IPS DF 19.7 (cell line): ENCODE data around the gene NPVF.

ENCODE experiments used
- DNase-seq: peaks from one replicate; pipeline ENCODE4 v3.0.0-alpha.2; 2013; ENCODE audit warnings: low read depth, low spot score

Gene NPVF, protein sequence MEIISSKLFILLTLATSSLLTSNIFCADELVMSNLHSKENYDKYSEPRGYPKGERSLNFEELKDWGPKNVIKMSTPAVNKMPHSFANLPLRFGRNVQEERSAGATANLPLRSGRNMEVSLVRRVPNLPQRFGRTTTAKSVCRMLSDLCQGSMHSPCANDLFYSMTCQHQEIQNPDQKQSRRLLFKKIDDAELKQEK

DNA sequence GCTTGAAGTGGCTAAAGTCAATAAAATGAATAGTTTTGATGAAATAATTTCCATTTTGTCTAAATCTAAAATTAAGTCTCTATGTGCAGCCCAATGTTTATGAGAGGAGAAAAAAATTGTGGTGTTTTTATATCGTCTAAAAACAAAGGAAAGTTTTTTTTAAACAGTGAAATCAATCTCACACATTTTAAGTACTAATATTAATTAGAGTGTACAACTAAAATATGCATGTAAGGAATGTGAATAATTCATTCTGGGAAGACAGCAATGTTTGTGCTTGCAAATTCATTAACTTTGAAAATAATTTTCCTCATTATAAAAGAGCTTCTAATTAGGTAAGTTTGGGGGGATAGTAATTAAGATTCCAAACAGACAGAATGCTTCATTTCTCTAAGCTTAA, at the start of gene NPVF:
TSS of gene NPVF (minus strand) at position 101 of the 400 bp plus-strand sequence. CDS start at position 54, 47 bp downstream.
- DNase-seq, result no peak

DNA sequence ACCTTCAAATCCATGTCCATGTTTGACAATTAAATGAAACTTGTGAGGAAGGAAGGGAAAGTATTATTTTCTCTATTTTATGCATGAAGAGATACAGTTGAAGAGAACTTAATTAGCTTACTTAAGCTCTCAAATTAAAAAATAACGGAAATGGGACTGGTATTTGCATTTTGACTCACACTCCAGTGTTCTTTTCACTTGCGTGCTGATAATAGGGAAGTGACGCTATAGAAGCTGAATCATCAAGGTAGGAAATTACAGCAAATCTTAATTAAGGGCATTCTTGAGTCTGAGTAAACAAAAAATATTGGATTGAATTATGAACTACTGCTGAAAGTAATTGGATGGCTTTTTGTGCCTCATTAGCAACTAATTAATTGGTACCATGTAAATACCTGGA, 44.0 kb upstream of the NPVF start:
- DNase-seq, result no peak

DNA sequence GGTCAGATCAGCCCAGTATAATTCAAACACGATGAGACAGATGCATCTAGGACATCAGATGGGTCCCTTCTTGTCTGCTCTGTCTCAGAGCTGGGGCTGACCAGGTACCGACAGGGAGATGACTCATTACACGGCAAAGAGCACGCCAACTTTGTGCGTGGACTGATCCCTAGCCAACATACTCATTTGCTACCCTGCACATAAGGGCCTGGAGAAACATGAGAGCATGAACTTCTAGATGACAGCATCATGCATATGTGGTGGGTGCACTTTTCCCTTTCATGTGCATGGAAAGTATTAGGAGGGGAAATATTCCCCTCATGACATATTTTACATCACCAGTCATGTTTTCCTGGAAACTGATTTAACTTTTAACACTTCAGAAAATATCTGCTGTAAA, 35.1 kb upstream of the NPVF start:
- DNase-seq, result no peak

DNA sequence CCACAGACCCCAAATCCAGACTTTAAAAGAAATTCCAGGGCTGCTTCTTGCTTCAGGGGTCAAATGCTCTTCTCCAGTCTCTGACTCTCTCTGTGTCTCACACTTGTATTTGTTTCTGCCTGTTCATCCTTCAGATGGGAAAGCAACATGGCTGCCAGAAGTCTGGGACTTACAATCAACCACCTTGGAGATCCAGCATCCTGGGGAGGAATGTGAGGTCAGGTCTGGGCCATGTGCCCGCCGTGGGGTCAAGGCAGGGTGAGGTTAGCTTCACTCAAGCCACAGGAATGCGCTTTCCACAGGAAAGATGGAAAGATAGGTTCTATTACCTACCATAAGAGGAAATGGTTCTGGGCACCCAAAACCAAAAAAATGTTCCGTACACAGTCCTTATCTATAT, 34.3 kb upstream of the NPVF start:
- no peak for DNase-seq

DNA sequence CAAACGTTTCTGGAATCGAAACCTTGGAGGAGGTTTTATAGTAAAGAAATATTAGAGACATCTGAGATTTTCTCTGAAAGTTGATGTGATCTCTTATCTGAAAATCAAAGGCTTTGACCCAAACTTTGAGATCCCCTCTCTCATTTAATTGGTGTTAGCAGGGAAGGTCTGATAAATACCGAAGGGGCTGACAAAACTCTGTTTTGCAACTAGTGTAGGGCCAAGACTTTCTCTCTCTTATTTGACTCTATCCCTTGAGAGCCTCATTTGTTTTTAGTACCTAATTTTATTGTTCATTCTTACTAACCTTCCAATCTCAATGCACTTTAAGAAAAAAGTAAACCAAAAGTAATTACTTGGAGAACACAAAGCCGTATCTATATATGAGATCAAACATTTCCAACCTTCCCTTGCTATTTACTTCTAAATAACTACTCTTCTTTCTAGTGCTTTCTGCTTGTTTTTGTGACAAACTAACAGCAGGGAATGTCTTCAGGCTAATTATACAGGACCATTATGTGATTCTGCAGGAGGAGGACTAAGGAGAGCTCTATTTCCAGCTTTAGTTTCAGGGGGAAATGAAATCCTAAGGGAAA, 33.4 kb upstream of the NPVF start:
- DNase-seq, result no peak

DNA sequence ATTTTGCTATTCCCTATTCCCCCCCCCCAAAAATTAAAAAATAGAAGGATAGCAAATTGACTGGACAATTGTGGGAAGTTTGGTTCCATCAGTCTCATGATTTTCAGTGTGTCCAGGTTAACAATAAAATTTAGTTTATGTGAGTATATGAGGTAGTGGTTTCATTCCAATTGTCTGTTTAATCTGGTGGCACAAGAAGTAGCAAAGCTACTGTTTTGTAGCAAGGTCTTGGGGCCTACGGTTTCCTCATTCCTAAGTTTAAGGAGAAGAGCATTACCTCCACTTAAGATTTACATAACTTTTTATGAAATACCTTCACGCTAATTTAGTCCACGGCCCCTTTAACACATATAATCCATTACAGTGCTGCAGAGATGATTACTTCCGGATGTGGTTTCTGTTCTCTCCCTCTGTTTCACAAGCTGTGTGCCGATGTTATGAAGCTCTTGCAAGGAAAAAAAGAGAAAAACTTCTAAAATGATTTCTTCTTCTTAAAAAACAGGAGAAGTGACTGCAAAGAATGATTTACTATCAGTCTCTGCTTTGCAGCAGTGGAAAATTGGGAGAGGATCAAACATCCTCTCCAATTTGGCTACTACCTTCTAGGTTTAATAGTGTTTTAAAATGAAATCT, 32.7 kb upstream of the NPVF start:
- DNase-seq, result no peak

DNA sequence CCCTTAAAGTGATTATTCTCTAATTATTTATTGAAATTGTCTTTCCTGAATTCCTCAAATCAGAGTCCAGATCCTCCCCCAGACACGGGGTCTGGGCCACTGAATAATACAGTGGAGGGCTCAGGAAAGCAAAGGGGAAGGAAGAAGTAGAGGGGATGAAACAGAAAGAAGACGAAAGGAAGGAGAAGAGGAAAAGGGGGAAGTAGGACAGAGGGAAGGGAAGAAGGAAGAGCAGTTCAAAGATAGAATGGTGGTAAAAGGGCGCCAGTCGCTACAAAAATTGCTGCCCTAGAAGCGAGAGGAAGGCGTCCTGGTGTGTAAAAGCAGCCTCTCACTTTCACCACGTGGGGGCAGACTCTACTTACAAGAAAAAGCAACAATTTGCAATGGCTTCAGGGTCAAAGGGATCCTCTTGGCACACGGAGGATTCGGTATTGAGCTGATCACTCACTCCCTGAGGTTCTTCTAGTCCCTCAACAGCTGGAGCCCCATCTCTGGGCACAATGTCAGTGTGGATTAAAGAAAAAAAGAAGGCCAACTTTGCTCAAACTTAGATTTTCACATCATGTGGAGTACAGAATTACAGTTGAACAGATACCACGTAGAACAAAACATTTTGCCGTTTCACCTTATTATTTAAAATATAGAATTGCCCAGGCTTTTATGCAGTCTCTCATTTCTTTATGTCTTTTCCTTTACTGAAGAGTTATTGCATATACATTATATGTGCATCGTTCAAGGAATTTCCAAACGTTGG, 31.4 kb upstream of the NPVF start:
- DNase-seq, result peak; percentile 61

DNA sequence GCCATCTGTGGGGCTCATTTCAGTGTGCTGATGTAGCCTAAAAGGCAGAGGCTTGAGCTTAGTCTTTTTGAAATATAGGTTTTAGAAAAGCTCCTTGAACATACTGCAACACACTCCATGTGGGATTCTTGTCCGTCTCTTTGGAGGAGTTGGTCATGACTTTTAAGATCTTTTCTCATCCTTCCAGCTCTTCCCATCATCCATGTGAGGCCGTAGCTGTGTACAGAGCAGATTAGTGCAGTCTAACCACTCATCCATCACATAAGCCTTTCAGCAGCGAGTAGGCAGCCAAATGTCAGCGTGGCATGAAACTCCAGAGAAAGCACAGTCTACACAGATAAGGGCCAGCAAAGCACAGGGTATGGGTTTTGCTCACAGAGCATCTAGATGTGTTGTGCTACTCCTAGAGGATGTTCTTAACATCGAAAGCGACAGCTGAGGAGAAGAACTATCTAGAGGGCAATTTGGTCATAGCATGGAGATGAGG, 28.1 kb upstream of the NPVF start:
- no peak for DNase-seq

DNA sequence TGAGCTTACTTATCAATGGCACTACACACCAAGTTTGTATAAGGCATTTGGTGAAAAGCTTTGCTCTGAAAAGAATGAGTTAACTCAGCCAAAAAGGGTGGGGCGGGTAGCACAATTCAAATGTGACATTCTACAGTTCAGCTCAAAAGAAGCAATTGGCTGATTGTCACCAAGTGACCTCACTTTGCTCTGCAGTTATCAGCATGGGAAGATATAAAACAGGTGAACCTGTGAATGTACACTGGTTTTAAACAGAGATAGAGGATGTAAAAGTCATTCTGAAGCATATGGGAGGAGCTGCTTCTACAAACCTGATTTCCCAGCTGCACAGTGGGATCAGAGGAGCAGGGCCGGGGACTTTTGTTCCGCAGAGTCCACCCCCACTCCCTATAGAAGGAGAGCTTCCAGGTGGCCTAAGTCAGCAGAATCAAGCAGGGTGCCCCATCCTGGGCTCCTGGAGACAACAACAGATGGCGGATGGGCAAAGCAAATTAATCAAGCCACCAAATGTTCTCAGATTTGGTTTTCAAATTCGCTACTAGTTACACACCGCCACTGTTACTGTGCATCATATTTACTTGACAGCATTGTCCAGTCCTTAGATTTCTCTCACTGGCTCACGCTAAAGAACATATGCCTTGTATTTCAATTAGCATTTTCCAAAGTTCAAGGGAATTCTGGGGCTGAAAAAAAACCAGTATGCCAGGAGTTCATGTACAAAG, 27.5 kb upstream of the NPVF start:
- no peak for DNase-seq

DNA sequence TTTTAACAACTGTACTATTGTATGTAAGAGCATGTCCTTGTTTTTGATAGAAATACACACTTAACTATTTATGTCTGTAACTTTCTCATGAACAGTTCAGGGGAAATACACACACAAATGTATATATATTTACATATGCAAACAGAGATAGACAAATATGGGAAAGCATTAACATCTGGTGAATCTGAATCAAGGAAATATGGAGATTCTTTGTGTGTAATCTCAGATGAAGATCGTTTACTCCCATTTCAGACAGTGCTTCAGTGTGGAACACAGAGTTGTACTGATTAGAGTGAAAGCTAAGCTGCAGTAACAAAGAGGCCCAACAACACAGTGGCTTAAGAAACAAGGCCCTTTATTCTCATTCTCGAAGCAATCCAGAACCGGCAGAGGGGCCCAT, 26.3 kb upstream of the NPVF start:
- no peak for DNase-seq

DNA sequence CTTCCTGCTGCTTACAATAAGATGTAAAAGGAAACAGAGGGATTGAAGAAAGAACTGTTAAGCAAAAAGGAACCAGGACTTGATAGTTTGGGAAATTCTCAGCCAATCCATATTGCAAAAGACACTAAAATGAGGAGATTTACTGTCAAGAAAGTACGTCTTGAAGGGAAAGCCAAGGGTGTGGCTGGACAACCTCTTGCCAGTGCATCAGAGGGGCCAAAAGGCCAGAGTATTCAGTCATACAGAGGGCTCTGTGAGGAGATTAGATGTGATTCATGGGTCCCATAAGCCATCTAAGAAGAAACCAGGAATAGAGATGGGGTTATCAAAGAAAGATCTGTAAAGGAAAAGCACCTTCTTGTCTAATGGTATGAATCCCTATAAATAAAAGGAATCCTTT, 25.4 kb upstream of the NPVF start:
- no peak for DNase-seq

DNA sequence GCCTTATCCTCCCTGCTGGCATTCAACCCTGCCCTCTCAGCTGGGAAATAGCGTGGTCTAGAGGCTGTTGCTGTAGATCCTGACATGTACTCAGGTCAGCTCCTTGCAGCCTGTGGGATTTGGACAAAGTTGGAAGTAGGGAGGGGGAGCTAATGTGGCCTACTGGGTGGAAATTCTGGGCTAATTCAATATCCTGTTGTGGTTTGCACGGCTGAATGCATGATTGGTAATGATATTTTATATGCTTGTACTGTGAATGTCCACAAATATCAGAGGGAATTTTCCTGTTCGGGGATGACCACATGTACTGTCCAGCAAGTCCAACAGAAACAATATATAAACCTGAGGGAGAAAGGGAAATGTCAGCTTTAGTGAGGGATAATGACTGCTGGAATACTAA, 22.1 kb upstream of the NPVF start:
- no peak for DNase-seq

DNA sequence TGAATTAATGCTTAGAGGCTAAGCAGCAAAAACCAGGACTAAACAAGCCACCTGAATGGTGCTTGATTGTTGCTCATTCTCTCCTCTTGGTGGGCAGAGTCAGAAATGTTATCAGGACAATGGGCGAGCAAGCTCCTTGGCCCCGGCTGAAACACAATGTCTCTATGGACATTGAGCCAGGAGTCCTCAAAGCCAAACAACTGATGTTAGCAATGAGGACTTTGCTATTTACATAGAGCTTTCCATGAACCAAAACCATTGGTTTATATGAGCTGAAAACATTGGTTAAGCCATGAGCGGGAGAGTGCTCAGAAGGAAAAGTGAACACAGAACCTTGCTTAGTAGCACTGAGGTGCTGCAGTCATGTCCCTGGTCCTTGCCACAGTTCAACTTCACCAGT, 21.5 kb upstream of the NPVF start:
- DNase-seq, result no peak

DNA sequence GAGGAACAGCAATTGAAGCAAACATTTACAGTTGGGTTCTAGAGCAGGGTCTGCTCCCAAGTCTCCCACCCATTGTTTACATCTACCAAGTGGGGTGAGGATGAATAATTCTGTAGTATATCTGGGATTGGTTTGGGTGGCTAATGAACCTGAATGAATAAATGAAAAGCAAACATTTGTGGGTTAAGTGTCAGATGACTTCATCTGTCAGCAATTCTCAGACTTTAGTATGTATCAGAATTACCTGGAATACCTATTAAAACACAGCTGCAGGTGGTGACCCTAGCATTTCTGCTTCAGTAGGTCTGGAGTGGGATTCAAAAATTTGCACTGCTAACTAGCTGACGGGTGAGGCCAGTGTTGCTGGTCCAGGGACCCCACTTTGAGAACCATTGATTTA, 18.0 kb upstream of the NPVF start:
- DNase-seq, result no peak

DNA sequence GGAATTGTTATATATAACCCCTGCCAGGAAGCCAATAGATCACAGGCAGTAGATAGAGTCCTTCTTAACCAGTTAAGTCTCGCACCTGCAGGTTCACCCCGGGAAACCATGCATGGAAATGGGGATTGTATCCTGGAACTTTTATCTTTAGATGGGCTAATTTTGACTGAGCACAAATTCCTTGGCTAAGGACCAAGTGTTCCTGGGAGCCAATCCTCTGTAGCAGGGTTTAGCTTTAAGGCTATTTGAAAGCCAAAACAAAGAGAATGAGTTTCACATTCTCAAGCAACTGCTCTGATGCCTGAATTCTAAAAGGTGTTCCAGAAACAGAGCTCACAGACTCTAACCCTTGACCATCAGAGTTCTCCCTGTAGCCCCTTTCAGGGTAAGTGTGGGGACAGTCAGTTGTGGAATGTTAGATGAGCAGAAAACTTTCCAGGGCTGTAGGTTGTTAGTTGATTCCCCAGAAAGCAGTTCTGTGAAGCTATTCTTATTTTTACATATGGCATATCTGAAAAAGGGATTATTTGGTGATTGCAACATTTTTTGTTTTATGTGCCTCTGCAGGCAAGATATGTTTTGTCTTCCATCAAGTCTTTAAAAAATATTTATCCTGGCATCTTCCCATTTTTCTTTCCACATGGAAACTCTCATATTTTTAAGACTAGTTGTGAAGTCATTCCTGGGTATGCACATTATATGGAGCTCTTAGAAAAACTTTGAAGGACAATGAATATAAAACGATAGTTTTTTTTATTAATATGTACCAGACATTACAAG, 16.2 kb upstream of the NPVF start:
- peak; percentile 25 for DNase-seq

DNA sequence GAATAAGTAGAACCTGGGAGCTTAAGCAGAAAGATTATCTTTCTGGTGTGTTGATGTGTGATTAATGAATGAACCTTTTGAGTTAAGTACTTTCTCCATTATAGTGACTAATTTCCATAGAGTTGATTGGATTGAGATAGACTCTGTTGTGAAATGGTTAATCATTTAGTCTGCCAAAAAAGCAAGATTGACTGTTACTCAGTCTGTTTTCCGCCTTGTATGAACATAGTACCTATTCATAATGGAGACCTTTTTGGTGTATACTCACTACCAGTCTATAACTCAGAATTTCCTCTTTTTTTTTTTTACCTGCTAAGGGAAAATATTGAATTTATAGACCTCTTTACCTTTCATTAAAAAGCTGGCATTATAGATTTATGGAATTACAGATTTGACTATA, 14.4 kb upstream of the NPVF start:
- DNase-seq, result no peak

DNA sequence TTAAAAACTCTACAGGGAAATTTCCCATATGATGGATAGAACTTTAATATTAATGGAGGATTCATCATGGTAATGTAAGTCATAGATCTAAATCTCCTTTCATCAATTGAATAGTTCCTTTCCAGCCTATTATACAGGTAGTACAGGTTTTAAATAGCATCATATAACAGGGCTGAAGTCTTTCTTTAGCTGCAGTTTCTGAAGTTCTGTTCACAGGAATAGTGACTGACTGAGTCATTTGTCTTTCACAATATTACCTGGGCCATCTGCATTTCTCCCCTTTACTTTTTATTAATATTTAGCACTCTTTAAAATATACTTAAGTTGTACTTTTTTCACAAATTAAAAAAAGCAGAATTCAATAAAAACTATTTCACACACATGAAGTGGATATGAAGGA, 12.6 kb upstream of the NPVF start:
- no peak for DNase-seq

DNA sequence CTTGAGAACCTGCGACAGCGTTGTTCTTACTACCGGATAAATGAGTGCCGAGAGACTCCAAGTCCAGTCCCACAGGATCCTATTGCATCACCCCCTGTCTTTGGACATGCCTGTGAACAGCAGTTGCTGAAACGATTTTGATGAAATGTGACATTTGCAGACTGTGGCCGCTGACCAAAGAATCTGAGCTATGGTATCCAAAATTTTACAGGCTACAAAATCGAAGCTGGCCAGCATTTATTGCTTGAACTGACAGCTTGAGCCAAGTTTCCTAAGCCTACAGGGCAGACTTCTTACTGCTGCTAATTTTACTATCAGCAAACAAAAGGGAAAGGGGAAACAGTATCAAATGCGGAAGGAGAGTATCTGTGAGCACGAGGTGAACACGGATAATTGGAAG, 12.1 kb upstream of the NPVF start:
- no peak for DNase-seq

DNA sequence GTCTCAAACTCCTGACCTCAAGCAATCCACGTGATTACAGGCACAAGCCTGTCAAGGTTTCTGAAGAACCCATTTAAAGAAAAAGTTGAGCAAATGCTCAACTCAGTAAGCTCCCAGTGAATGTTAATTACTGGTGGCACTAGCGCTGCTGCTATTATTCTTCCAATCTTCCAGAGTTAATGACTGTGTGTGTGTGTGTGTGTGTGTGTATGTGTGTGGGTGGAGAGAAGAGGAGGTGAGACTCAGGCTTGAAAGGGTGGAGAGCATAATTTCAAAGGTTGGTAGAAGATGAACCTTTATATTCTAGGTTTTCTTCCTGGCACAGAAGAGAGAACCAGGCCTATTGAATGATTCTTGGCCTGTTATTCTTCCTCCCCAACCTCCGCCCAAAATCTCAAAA, 11.6 kb upstream of the NPVF start:
- DNase-seq, result no peak

DNA sequence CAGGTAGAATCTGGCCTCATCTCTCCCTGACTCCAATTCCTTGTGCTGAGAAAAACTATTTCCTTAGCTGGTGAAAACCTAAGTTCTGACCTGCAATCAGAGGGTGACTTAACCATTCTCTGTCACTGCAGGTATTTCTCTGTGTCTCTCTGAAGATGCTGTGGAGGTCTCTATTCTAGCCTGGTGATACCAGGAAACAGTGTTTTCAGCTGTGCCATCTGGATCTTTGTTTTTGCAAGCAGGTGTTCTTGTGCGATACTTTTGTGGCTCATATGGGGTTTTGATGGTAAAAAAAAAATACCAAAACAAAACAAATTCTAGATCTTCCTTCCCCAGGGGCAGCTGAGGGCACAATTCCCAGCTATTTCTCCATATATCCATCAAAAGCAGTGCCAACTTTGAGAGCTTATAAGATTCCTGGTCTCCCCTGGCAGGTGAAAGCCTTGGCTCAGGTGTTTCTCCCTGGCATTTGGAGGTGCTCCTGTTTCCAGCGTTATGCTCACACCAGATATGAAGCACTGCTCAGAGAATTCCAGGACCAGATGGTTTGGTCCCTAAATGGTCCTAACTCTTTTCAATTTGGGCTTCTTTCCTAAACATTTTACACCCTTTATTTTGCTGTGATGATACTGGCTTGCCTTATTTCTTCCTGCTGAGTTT, 9.9 kb upstream of the NPVF start:
- DNase-seq, result no peak

DNA sequence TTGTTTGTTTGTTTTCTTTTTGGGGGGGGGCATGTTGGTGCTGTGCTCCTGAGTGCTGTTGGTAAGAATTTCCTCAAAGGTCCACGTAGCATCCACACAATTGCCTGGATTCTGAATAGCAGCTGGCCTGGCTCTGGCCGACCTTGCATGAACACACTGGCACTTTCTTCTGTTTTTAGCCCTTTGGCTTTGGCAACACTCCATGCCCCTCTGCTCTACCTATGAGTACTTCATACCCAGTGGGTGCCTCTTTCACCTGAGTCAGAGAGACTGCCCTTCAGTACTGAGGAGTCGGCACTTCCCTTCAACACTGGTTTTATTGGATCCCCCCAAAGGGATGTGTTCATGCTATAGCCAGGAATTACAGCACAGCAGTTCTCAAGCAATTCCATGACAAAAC, 7.2 kb upstream of the NPVF start:
- DNase-seq, result no peak
